HEK293 (cell line): Measurements from ENCODE around the gene PARP1.

Experiments
- CTCF ChIA-PET: fragments of 350-600 bp; formaldehyde crosslinking; extraction: SDS; loops from one replicate; lab custom pipeline; 2021; ENCODE audit warnings: antibody characterized with exemption; lab: Yijun Ruan, JAX
- POLR2A ChIA-PET: fragments of 300-600 bp; formaldehyde crosslinking; extraction: SDS; loops from one replicate; lab custom pipeline; 2020; ENCODE audit warnings: antibody characterized with exemption, inconsistent platforms; lab: Yijun Ruan, JAX
- H3K27ac ChIP-seq: fragments of 200-500 bp; sonication (Bioruptor generic); 2 replicates; pipeline ENCODE4 v1.5.1; 2014; ENCODE audit warnings: low read depth, low read length, control low read depth, inconsistent platforms; ENCODE audit errors: extremely low read depth
- H3K36me3 ChIP-seq, 2 experiments: fragments of 200-500 bp in 1 of 2; sonication (Bioruptor generic) in 1 of 2; 1 replicate in 1 of 2; 2 replicates in 1 of 2; pipeline ENCODE4 v1.5.1; 2014 to 2017; ENCODE audit warnings: inconsistent platforms in 2 of 2, low read length in 2 of 2; ENCODE audit not compliant: control insufficient read depth in 2 of 2, insufficient read depth in 1 of 2
- H3K4me1 ChIP-seq: fragments of 200-500 bp; sonication (Bioruptor generic); 2 replicates; pipeline ENCODE4 v1.5.1; 2014; ENCODE audit warnings: mild to moderate bottlenecking, low read length, inconsistent platforms; ENCODE audit not compliant: control insufficient read depth, insufficient read depth
- H3K4me3 ChIP-seq: 2 replicates; pipeline ENCODE4 v1.5.1; 2011; ENCODE audit warnings: low read depth, mild to moderate bottlenecking, control low read depth, low read length, moderate library complexity
- H3K9me3 ChIP-seq: fragments of 200-500 bp; sonication (Bioruptor generic); 2 replicates; pipeline ENCODE4 v1.5.1; 2014; ENCODE audit warnings: low read depth, low read length, inconsistent platforms; ENCODE audit not compliant: control insufficient read depth, insufficient read depth
- BCL11A ChIP-seq: fragments of 450-650 bp; formaldehyde crosslinking; IDR thresholded peaks from 2 replicates; pipeline ENCODE4 v1.5.1; 2016; ENCODE audit warnings: low read depth, missing biosample characterization, missing genetic modification characterization
- BCL11B ChIP-seq: fragments of 450-650 bp; formaldehyde crosslinking; IDR thresholded peaks from 2 replicates; pipeline ENCODE4 v1.5.1; 2016; ENCODE audit warnings: low read depth, missing biosample characterization, missing genetic modification characterization
- KLF8 ChIP-seq: fragments of 450-650 bp; formaldehyde crosslinking; IDR thresholded peaks from 2 replicates; pipeline ENCODE4 v1.5.1; 2016; ENCODE audit warnings: missing biosample characterization, missing genetic modification characterization
- MZF1 ChIP-seq: fragments of 450-650 bp; formaldehyde crosslinking; IDR thresholded peaks from 2 replicates; pipeline ENCODE4 v1.5.1; 2017; ENCODE audit warnings: missing biosample characterization, missing genetic modification characterization, borderline replicate concordance
- SCRT1 ChIP-seq: fragments of 450-650 bp; formaldehyde crosslinking; IDR thresholded peaks from 2 replicates; pipeline ENCODE4 v1.5.1; 2016; ENCODE audit warnings: missing biosample characterization, missing genetic modification characterization, borderline replicate concordance
- SP7 ChIP-seq: fragments of 450-650 bp; formaldehyde crosslinking; IDR thresholded peaks from 2 replicates; pipeline ENCODE4 v1.5.1; 2016; ENCODE audit warnings: missing biosample characterization, missing genetic modification characterization
- TRIM28 ChIP-seq: IDR thresholded peaks from 2 replicates; pipeline ENCODE4 v1.6.1; 2011; ENCODE audit warnings: low read length, control low read depth, borderline replicate concordance
- ZFP37 ChIP-seq: fragments of 450-650 bp; formaldehyde crosslinking; IDR thresholded peaks from 2 replicates; pipeline ENCODE4 v1.5.1; 2016; ENCODE audit warnings: missing biosample characterization, missing genetic modification characterization
- ZNF175 ChIP-seq: fragments of 450-650 bp; formaldehyde crosslinking; IDR thresholded peaks from 2 replicates; pipeline ENCODE4 v1.5.1; 2016; ENCODE audit warnings: missing biosample characterization, missing genetic modification characterization
- ZNF24 ChIP-seq: fragments of 450-650 bp; formaldehyde crosslinking; IDR thresholded peaks from 2 replicates; pipeline ENCODE4 v1.5.1; 2016; ENCODE audit warnings: missing biosample characterization, missing genetic modification characterization
- ZNF510 ChIP-seq: fragments of 450-650 bp; formaldehyde crosslinking; IDR thresholded peaks from 2 replicates; pipeline ENCODE4 v1.5.1; 2018; ENCODE audit warnings: mild to moderate bottlenecking, missing genetic modification characterization, missing biosample characterization; ENCODE audit not compliant: insufficient replicate concordance
- ZNF558 ChIP-seq: fragments of 450-650 bp; formaldehyde crosslinking; IDR thresholded peaks from 2 replicates; pipeline ENCODE4 v1.5.1; 2016; ENCODE audit warnings: missing biosample characterization, missing genetic modification characterization
- ZNF610 ChIP-seq: fragments of 450-650 bp; formaldehyde crosslinking; IDR thresholded peaks from 2 replicates; pipeline ENCODE4 v1.5.1; 2016; ENCODE audit warnings: missing biosample characterization, missing genetic modification characterization, borderline replicate concordance
- ZNF629 ChIP-seq: fragments of 450-650 bp; formaldehyde crosslinking; IDR thresholded peaks from 2 replicates; pipeline ENCODE4 v1.5.1; 2017; ENCODE audit warnings: missing biosample characterization, missing genetic modification characterization
- ZNF707 ChIP-seq: fragments of 450-650 bp; formaldehyde crosslinking; IDR thresholded peaks from 2 replicates; pipeline ENCODE4 v1.5.1; 2016; ENCODE audit warnings: missing biosample characterization, missing genetic modification characterization
- ZNF777 ChIP-seq: fragments of 450-650 bp; formaldehyde crosslinking; IDR thresholded peaks from 2 replicates; pipeline ENCODE4 v1.5.1; 2017; ENCODE audit warnings: missing biosample characterization, missing genetic modification characterization, borderline replicate concordance
- ZNF792 ChIP-seq: fragments of 450-650 bp; formaldehyde crosslinking; IDR thresholded peaks from 2 replicates; pipeline ENCODE4 v1.5.1; 2016; ENCODE audit warnings: missing biosample characterization, missing genetic modification characterization
- ZSCAN23 ChIP-seq: fragments of 450-650 bp; formaldehyde crosslinking; IDR thresholded peaks from 2 replicates; pipeline ENCODE4 v1.5.1; 2016; ENCODE audit warnings: missing biosample characterization, missing genetic modification characterization
- ZXDB ChIP-seq: fragments of 450-650 bp; formaldehyde crosslinking; IDR thresholded peaks from 2 replicates; pipeline ENCODE4 v1.5.1; 2016; ENCODE audit warnings: missing biosample characterization, missing genetic modification characterization
- TF ChIP-seq, protein P1 (sequence below): fragments of 450-650 bp; IDR thresholded peaks from 2 replicates; pipeline ENCODE4 v1.5.1; 2018; ENCODE audit warnings: missing biosample characterization, missing genetic modification characterization
- TF ChIP-seq, protein P2 (sequence below): fragments of 450-650 bp; formaldehyde crosslinking; IDR thresholded peaks from 2 replicates; pipeline ENCODE4 v1.5.1; 2016; ENCODE audit warnings: missing biosample characterization, missing genetic modification characterization
- TF ChIP-seq, protein P3 (sequence below): fragments of 450-650 bp; formaldehyde crosslinking; IDR thresholded peaks from 2 replicates; pipeline ENCODE4 v1.5.1; 2016; ENCODE audit warnings: missing biosample characterization, missing genetic modification characterization
- TF ChIP-seq, protein P4 (sequence below): fragments of 450-650 bp; formaldehyde crosslinking; IDR thresholded peaks from 2 replicates; pipeline ENCODE4 v1.5.1; 2017; ENCODE audit warnings: missing biosample characterization, missing genetic modification characterization
- TF ChIP-seq, protein P5 (sequence below): IDR thresholded peaks from 2 replicates; pipeline ENCODE4 v1.6.1; 2011; ENCODE audit warnings: mild to moderate bottlenecking, low read depth, low read length, borderline replicate concordance
- TF ChIP-seq, protein P6 (sequence below): fragments of 450-650 bp; formaldehyde crosslinking; IDR thresholded peaks from 2 replicates; pipeline ENCODE4 v1.5.1; 2016; ENCODE audit warnings: missing biosample characterization, missing genetic modification characterization
- TF ChIP-seq, protein P7 (sequence below): fragments of 450-650 bp; formaldehyde crosslinking; IDR thresholded peaks from 2 replicates; pipeline ENCODE4 v1.5.1; 2017; ENCODE audit warnings: missing biosample characterization, missing genetic modification characterization

The PARP1 gene

DNA sequence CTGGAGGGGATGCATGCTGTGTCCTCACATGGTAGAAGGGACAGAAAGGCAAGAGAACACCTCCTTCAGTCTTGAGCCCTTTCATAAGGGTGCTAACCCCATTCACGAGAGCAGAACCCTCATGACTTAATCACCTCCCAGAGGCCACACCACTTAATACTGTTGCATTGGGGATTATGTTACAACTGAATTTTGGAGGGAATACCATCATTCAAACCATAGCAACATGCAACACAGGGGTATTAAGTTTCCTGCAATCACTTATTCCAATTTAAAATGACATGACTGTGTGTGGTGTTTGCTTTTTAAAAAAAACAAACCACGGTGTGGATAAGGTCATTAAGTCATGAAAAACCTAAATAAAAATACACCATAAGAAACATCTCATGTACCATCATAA, 95.8 kb downstream of the PARP1 start:
- H3K4me1 ChIP-seq: peaks cover 8% of the 10 kb centered on the region; the same call in 1 of the 2 replicates
- no peaks in the 10 kb centered on the region for H3K36me3 ChIP-seq
- ChIA-PET CTCF (interaction anchor here (4.0 kb wide), 1 partner anchor 21 kb away, joined by 32 read pairs; no protein-coding TSS in a partner anchor), POLR2A (interaction anchor here (0.7 kb wide), 1 partner anchor 391 kb away, joined by 4 read pairs; no protein-coding TSS in a partner anchor)
- no peak overlapping the region for H3K27ac ChIP-seq
- H3K4me3 ChIP-seq: no peak overlapping the region
- no peaks in the 10 kb centered on the region for H3K9me3 ChIP-seq
- TF ChIP-seq ZNF24 (tag by site-specific recombination) (peak; percentile 89), ZNF558 (tag by site-specific recombination) (peak; percentile 27; the same call in 1 of the 2 replicates), ZNF777 (tag by site-specific recombination) (no peak), TRIM28 (no peak), BCL11A (peak; percentile 87), ZNF610 (tag by site-specific recombination) (no peak), ZNF510 (no peak), ZXDB (tag by site-specific recombination) (0 out of 2 replicates have a peak, but pooled peaks have one; percentile 24), ZNF707 (tag by site-specific recombination) (no peak), ZNF629 (0 out of 2 replicates have a peak, but pooled peaks have one; percentile 21), KLF8 (tag by site-specific recombination) (0 out of 2 replicates have a peak, but pooled peaks have one; percentile 51), ZSCAN23 (tag by site-specific recombination) (no peak), ZNF792 (tag by site-specific recombination) (no peak), MZF1 (tag by site-specific recombination) (peak; percentile 96), ZNF175 (no peak), ZFP37 (tag by site-specific recombination) (0 out of 2 replicates have a peak, but pooled peaks have one; percentile 37), SCRT1 (tag by site-specific recombination) (peak; percentile 52; the same call in 1 of the 2 replicates), SP7 (tag by site-specific recombination) (peak; percentile 23; the same call in 1 of the 2 replicates), BCL11B (tag by site-specific recombination) (peak; percentile 9; the same call in 1 of the 2 replicates)
- TF ChIP-seq, protein P1, sequence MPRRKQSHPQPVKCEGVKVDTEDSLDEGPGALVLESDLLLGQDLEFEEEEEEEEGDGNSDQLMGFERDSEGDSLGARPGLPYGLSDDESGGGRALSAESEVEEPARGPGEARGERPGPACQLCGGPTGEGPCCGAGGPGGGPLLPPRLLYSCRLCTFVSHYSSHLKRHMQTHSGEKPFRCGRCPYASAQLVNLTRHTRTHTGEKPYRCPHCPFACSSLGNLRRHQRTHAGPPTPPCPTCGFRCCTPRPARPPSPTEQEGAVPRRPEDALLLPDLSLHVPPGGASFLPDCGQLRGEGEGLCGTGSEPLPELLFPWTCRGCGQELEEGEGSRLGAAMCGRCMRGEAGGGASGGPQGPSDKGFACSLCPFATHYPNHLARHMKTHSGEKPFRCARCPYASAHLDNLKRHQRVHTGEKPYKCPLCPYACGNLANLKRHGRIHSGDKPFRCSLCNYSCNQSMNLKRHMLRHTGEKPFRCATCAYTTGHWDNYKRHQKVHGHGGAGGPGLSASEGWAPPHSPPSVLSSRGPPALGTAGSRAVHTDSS (tag by site-specific recombination): no peak
- TF ChIP-seq, protein P2, sequence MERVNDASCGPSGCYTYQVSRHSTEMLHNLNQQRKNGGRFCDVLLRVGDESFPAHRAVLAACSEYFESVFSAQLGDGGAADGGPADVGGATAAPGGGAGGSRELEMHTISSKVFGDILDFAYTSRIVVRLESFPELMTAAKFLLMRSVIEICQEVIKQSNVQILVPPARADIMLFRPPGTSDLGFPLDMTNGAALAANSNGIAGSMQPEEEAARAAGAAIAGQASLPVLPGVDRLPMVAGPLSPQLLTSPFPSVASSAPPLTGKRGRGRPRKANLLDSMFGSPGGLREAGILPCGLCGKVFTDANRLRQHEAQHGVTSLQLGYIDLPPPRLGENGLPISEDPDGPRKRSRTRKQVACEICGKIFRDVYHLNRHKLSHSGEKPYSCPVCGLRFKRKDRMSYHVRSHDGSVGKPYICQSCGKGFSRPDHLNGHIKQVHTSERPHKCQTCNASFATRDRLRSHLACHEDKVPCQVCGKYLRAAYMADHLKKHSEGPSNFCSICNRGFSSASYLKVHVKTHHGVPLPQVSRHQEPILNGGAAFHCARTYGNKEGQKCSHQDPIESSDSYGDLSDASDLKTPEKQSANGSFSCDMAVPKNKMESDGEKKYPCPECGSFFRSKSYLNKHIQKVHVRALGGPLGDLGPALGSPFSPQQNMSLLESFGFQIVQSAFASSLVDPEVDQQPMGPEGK (tag by site-specific recombination): 0 out of 2 replicates have a peak, but pooled peaks have one; percentile 25
- TF ChIP-seq, protein P3, sequence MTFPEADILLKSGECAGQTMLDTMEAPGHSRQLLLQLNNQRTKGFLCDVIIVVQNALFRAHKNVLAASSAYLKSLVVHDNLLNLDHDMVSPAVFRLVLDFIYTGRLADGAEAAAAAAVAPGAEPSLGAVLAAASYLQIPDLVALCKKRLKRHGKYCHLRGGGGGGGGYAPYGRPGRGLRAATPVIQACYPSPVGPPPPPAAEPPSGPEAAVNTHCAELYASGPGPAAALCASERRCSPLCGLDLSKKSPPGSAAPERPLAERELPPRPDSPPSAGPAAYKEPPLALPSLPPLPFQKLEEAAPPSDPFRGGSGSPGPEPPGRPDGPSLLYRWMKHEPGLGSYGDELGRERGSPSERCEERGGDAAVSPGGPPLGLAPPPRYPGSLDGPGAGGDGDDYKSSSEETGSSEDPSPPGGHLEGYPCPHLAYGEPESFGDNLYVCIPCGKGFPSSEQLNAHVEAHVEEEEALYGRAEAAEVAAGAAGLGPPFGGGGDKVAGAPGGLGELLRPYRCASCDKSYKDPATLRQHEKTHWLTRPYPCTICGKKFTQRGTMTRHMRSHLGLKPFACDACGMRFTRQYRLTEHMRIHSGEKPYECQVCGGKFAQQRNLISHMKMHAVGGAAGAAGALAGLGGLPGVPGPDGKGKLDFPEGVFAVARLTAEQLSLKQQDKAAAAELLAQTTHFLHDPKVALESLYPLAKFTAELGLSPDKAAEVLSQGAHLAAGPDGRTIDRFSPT (tag by site-specific recombination): 0 out of 2 replicates have a peak, but pooled peaks have one; percentile 20
- TF ChIP-seq, protein P4, sequence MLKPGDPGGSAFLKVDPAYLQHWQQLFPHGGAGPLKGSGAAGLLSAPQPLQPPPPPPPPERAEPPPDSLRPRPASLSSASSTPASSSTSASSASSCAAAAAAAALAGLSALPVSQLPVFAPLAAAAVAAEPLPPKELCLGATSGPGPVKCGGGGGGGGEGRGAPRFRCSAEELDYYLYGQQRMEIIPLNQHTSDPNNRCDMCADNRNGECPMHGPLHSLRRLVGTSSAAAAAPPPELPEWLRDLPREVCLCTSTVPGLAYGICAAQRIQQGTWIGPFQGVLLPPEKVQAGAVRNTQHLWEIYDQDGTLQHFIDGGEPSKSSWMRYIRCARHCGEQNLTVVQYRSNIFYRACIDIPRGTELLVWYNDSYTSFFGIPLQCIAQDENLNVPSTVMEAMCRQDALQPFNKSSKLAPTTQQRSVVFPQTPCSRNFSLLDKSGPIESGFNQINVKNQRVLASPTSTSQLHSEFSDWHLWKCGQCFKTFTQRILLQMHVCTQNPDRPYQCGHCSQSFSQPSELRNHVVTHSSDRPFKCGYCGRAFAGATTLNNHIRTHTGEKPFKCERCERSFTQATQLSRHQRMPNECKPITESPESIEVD (tag by site-specific recombination): peak; percentile 63
- TF ChIP-seq, protein P5, sequence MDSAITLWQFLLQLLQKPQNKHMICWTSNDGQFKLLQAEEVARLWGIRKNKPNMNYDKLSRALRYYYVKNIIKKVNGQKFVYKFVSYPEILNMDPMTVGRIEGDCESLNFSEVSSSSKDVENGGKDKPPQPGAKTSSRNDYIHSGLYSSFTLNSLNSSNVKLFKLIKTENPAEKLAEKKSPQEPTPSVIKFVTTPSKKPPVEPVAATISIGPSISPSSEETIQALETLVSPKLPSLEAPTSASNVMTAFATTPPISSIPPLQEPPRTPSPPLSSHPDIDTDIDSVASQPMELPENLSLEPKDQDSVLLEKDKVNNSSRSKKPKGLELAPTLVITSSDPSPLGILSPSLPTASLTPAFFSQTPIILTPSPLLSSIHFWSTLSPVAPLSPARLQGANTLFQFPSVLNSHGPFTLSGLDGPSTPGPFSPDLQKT: no peak
- TF ChIP-seq, protein P6, sequence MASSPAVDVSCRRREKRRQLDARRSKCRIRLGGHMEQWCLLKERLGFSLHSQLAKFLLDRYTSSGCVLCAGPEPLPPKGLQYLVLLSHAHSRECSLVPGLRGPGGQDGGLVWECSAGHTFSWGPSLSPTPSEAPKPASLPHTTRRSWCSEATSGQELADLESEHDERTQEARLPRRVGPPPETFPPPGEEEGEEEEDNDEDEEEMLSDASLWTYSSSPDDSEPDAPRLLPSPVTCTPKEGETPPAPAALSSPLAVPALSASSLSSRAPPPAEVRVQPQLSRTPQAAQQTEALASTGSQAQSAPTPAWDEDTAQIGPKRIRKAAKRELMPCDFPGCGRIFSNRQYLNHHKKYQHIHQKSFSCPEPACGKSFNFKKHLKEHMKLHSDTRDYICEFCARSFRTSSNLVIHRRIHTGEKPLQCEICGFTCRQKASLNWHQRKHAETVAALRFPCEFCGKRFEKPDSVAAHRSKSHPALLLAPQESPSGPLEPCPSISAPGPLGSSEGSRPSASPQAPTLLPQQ (tag by site-specific recombination): 0 out of 2 replicates have a peak, but pooled peaks have one; percentile 18
- TF ChIP-seq, protein P7, sequence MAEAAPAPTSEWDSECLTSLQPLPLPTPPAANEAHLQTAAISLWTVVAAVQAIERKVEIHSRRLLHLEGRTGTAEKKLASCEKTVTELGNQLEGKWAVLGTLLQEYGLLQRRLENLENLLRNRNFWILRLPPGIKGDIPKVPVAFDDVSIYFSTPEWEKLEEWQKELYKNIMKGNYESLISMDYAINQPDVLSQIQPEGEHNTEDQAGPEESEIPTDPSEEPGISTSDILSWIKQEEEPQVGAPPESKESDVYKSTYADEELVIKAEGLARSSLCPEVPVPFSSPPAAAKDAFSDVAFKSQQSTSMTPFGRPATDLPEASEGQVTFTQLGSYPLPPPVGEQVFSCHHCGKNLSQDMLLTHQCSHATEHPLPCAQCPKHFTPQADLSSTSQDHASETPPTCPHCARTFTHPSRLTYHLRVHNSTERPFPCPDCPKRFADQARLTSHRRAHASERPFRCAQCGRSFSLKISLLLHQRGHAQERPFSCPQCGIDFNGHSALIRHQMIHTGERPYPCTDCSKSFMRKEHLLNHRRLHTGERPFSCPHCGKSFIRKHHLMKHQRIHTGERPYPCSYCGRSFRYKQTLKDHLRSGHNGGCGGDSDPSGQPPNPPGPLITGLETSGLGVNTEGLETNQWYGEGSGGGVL (tag by site-specific recombination): peak; percentile 57
